Activated CD8-positive, alpha-beta memory T cell treated with anti-CD3 and anti-CD28 coated beads for 24 hours (primary cell): Measurements from ENCODE around the gene HOXA10.

ENCODE experiments used
- DNase-seq: peaks from one replicate; pipeline ENCODE4 v3.0.0-alpha.2; 2020

HOXA10 gene

DNA sequence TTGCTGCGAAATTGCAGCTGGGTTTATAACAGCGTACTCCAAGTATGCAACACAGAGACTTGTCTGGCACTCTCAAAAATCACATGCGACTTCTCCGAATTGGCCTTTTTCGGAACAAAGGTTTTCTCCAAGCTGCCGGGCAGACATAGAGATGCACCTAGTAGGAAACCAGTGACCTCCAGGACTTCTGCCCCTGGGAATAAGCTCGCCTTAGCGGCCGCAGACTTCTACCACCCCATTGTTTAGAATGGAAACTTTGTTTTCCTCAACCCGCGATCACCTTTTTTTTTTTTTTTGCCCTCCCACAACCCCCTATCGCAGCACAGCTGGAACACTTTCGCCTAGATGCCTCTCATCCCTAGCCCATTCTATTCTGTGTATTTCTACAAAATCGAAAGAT lies 4.9 kb upstream of the HOXA10 start:
- no peak for DNase-seq

DNA sequence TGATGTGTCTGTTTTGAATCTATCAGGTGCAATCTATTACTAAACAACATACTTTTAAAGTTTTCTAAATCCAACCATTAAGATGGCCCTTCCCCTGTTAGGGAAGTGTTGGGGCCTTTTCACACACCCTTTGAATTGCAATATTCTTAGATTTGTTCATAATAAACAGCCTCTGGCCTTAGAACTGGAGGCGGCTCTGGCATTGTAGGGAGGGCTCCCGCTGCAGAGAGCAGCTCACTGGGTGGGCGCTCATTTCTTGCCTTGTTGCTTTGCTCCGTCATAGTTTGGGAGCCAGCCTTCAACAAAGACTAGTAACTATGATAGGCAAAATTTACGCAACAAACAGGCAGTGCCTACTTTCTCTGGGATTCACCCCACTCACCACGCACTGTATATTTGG lies 4.2 kb upstream of the HOXA10 start:
- DNase-seq = no peak

DNA sequence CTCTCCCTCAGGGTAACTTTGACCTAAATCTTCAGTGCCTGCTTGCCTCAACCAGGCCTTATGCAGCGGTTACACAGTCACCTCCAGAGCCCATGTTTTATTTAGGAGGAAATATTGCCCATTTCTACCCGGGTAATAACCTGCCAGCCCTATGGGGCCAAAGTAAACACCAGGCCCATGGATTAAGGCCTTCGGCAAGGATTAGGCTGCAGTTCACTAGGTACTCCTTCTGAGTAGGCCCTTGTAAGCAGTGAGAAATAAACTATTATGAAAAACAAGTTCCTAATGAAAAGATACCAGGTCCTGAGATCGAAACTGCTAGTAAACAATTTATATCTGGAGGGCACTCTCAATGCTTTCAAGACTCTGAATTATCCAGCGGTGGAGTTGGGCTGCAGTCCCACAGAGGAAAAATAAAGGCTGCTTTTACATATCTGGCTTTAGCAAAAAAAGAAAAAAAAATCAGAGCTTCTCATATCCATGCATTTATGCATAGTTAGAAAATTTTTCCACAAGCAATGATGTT lies 3.7 kb upstream of the HOXA10 start:
- DNase-seq = no peak

DNA sequence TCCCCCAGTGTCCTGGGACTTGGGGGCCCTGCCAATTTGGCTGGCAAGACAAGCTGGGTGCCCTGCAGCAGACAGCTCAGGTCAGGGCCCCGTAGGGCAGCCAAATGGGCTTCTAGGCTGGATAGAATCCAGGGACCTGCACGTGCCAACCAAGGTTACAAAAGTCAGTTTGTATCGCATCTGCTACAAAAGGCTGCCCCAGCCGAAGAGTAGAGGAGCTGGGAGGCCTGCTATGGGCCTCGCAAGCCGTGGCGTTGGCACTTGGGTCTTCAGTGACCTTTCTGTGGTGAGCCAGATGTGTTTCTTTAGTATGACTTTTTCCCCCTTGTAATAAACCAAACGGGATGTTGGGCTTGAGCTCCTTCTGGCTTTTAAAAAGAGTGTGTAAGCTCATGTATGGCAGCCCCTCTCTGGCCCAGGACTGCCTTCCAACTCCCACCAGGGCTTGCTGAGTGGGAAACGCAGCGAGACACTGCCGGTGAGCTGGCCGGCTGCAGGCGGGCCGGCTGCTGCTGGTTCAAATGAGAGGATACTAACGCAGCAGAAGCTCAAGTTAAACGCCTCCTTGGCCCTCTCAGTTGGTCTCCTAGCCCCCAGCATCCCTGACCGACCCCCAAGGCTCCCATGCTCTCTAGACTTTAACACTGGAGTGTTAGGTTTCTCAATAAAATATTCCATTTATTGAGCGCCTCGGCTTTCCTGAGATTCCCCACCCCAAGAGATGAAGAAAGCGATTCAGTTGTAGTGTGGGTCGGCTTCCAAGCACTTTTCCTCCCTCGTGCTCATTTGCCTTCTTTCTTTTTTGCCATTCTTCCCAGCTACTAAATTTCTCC lies 3.1 kb upstream of the HOXA10 start:
- no peak for DNase-seq

DNA sequence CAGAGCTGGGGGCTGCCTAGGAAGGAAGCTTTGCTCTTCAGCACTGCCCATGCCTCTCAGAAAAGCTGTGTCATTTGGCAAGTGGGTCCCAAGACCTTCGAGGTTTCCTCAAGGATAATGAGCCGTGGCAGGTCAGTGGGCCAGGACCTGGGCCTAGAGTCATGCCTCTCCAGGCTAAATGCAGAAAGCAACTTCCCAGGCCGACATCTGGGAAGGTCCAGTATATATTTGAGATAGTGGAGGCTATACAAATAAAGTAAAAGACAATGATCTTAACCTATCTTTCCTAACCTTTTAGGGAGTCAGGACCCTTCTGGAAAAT lies 2.4 kb upstream of the HOXA10 start:
- peak; percentile 49 for DNase-seq

DNA sequence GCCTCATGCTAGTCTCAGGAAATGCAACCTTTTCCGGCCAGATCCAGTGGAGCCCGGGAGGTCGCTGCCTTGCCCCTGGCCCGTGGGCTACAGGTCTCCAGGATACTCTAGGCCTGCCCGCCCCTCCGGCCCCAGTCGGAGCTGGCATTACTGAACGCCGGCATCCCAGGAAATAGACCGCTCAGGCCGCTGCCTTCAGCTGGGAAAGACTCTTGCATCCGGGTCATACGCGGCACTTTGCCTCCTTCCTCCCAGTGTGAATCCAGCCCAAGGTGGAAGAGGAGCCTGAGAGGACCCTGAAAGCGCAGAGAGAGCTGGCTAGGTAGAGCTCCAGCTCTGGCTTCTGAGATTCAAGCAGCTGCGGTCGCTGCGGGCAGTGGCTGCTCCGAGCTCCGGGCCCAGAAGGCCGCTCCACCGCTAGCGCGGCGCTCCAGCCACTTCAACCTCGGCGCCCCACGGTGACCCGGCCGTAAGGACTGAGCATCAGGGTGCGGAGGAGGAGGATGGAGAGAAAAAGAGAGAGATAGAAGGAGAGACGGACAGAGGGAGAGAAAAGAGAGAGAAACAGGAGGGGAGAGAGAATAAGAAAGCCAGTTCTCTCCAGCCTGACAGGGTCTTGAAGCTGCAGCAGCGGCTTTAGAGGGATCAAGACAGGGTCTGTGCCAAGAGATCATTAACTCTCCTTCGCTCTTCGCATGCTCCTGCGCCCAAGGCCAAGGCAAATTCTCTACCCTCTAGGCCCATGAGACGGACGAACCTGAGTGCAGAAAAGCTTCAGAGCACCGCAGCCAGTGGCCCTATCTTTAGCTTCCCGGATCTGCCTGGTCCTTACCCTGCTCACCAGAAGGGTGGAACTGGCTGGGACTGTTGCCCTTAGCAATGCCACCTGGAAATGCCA lies 1.8 kb upstream of the HOXA10 start:
- no peak for DNase-seq

DNA sequence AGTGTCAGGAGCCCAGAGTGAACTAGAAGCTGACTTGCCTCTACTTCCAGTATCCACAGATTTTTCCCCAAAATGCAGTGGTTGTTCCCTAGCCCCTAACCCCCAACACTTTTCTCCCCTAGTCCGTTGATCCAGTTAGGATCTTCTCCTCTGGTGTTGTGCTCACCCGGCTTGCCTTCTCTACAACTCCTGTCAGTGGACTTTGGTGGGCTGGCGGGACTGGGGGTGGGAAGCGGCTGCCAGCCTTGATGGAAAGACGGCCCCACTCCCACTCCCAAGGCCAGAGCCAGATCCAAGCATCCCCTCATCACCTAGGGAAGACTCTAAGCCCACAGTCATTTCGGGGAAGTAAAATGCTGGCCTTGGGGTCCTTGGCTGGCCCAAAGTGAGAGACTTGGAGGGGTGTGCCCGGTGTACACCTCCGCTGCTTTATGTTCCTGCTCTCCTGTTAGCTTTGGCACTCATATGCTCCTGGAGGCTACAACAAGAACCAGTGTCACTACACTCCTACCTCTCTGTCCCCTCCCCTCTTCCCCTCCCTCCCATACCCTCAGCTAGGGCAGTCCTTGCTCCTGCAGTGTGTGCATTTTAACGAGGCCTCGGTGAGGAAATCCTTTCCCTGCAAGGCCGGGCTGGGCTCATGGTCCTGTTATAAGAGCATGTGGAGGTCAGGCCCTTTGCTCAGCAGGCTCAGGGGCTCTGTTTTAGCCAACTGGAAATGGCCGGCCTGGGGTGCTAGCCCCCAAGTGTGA lies 930 bp upstream of the HOXA10 start:
- peak; percentile 50 for DNase-seq

DNA sequence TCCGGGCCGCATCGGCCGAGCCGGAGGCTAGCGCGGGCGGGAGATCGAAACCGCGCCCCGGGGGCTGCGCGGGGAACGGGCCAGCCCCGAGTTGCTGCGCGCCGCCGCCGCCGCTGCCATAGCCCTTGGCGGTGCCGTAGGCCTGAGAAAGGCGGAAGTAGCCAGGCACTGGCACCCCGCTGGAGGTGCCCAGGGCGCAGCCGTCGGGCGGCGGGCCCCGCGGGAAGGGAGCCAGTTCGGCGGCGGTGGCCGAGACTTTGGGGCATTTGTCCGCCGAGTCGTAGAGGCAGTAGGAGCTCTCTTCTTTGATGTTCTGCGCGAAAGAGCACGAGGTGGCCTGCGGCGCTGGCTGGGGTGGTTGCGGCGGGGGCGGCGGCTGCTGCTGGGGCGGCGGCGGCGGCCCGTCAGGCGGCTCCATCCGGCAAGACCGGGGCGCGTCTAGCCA lies 587 bp downstream of the HOXA10 start:
- DNase-seq = peak; percentile 72

DNA sequence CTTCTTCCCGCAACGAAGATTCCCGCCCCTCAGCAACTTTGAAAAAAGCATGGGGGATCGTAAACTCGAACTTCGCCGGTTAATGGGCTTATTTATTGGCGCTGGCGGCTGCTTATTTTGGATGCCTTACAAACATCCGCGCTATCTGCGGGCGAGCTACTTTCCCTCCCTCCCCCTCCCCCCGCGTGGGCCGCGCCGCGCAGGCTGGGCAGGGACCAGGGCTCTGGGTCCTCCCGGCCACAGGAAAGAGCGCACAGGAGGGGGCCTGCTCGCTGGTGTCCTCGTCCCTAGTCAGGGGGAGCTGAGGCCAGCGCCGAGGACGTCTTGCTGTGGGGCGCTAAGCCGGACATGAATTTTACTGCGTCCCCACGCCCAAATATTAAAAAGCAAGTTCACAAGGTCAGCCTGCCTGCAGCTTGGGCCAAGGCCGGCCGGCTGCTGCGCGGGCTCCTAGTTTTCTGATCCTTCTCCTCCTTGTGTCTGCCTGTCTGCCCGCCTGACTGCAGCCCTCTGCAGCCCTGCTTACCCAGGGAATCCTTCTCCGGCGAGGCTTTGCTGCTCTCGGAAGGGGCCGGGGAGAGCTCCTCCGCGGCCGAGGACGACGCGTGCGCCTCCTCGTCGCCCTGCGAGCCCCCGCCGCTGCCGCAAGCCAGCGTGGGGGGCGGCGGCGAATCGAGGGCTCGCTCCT lies 1.2 kb downstream of the HOXA10 start:
- peak; percentile 68 for DNase-seq

DNA sequence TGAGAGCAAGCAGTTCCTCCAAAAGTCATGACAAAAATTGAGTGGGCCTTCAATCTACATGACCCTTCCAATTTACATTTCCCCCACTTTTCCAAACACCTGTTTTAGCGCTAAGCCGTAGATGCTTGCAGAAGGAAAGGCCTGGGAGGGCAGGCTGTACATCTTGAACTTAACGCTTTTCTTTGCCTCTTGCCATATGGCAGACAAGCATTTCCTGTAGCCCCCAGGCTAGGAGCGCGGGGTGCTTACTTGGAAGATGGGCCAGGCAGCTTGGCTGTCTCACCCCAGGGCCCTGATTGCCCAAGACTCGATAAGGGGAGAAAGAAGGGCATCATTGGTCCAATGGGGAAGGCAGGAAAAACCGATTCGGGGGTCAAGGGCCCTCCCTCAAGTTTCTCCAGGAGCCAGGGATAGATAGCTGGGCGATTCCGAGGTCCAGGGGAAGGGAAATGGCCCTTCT lies 1.8 kb downstream of the HOXA10 start:
- DNase-seq = peak; percentile 62

DNA sequence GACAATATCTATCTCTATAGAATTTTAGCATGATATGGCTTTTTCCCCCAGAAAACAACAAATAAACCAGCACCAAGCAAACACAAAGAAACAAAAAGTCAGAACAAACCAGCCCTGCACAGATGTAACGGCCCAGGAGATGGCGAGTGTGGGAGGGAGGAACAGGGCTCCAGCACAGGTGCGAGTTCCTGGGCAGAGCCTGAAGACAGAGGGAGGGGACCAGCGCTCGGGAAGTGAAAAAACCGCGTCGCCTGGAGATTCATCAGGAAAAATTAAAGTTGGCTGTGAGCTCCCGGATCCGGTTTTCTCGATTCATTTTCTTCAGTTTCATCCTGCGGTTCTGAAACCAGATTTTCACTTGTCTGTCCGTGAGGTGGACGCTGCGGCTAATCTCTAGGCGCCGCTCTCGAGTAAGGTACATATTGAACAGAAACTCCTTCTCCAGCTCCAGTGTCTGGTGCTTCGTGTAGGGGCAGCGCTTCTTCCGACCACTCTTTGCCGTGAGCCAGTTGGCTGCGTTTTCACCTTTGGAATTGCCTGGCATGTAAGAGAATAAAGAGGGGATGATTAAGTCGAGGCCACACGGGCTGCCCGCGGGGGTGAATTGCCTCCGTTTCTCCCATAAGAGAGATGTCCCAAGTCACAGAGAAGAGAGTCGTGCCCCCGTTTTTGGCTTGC lies 2.3 kb downstream of the HOXA10 start:
- DNase-seq = peak; percentile 61

DNA sequence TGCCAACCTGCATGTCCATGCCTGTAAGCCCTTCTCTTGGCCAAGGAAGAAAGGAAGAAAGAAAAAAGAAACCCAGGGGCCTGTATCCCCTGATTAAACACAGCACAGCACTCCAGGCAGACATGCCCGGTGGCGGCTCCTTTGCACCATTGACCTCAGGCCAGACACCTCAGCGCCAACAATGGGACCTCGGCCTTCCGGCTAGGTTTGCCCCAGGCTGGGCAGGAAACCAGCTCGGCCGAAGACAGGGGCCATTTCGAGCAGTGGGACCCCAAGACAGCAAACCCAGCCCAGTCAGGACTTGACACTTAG lies 2.8 kb downstream of the HOXA10 start:
- peak; percentile 57 for DNase-seq

DNA sequence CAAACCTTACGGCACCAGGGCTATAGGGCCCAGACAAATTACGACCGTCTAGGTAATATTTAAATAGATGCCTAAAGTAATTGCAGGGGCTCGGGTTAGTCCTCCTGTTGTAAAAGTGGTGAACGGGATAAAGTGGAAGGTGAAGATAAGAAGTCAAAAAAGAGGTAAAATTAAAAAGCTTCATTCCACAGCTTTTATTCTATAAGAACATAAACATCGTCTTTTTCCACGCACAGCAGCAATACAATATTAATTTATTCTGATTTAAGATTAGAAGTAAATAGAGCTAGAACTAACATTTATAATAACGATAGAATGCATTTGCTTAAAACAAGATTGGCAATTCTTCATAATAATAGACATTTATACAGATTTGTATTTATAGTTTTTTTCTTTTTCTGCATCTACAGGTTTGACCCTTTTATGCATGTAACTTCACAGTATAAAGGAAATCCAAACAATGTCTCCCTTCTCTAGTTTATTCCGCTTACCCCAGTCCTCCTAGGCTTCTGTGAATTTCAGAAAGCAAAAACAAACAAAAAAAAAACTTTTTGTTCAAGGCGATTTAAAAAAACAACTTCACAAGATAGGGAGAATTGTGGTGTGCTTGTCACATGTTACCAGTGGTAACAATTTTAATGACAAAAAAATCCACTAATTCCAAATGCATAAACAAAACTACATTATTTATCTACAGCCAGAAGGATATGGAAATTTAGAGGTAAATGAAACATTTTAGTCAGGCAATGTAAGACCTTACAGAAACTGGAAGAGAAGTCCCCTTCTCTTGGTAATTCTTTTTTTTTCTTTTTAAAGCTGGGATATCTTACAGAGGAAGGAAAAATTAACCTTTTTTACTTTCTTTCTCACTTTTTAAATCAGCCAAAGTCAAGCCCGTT lies 3.4 kb downstream of the HOXA10 start:
- peak; percentile 47 for DNase-seq

DNA sequence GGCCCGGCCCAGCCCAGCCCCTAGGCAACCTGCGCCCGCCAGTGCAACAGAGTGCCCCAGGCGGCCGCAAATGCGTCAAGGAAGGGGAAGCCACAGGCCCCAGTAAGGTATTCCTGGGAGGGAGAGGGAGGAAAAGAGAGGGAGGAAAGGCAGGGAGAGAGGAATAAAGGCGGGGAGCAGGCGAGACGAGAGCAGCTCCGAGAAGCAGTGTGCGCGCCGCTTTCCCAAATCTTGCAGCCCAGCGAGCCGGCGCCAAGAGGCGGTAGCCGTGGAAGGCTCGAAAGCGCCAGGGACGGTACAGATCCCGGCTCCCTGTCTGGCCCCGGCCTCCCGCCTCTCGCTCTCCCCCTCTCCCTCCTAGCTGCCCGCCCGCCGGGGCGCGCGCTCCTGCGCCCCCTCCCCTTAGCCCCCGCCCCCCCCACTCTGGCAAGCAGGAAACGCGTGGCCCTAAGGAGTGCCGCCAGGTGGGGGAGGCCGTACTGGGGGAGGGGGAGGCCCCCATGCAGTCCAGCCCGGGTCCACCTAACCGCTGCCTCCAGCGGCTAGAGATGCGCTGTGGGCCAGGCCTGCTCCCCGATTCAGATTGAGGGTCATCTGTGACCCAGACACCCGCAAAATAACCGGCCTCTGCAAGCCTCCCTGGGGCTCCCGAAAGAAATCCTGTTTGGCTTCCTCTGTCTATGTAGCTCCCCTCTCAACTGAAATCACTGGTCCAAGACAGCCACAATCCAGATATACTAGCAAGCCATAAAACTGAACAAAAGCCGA lies 4.3 kb downstream of the HOXA10 start:
- DNase-seq = no peak

DNA sequence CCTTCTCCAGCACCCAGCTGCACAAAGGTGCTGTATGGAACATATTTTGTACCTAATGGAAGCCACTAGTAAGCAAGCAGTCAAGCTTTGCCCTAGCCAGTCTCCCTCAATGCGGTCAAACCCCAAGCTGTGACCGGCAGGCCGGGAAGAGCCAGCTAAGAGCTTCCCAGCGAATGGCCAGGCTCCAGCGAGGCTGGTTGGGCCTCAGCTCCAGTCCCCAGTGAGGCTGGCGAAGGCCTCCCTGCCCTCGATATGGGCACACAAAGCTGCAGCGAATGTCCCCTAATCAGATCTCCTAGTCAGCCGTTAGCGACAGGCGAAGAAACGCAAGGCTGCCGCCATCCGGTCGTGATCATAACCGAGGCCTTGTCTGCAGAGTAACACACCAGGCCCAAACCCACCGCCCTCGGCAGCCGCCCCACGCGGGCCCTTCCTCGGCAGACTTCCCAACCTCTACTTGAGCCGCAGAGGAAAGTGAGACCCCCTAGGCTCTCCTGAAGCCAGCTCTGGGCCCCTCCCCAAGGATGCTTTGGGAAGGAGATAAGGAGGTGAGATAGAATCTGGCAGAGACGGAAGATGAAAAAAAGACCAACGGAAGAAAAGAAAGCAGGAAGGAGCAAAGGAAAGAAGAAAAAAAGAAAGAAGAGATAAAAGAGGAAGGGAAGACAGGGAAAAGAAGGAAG lies 5.7 kb downstream of the HOXA10 start:
- DNase-seq = peak; percentile 72

DNA sequence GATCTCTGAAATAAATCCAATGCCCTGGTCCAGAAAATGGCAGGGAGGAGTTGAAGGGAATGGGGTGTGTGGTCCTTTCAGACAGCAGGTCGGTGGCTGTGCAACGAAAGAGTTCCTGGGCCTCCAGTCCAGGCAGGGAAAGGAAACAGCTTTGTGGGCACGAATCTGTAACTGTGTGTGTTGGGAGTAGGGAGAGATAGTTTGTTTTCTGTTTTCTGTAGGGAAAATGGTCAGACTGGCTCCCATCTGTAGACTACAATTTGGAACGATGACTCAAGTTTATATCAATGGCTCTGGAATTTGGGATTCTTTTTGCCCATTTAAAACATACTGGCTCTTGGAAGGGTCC lies 6.2 kb downstream of the HOXA10 start:
- no peak for DNase-seq

DNA sequence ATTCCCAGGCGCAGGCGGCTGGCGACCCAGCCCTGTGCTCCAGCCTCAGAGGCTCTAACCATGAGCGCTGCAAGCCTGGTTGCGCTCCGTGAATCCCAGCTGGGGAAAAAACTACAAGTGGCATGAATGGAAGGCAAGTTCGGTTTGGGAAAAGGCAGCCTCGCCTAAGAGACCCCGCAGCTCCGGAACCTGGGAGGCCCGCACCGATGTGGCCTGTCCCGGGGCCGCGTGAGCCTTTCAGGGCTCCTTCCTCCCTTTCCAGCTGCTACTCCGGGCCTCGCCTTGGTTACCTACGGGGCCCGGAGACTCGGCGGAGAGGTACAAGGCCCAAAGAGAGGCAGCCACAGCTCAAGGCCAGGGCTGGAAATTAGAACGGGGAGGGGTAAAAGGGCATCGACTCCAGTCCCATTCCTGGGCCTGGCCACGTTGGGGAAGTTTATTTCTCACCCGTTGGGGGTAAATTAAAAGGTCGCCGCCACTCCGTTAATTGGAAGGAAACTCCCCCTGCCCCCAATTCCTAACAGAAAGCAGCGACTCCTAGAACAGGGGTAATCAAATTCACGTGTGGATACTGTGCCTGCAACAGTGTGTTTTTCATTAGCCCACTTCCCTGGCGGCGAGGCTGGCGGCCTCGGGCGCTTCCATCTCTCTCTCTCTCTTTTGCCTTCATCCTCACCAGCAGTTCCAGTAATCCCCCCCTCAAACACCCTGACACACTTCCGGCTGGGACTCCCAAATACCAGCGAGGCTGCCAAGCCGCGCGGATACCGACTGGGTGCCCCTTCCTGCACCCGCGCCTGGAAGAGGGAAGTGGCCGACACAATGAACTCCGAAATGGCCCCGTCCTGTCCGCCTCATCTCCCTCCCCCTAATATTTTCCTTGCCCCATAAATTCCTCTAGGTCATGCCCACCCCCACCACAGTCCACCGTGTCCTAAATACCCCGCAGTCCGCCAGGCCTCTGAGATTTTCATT lies 7.3 kb downstream of the HOXA10 start:
- DNase-seq = no peak

DNA sequence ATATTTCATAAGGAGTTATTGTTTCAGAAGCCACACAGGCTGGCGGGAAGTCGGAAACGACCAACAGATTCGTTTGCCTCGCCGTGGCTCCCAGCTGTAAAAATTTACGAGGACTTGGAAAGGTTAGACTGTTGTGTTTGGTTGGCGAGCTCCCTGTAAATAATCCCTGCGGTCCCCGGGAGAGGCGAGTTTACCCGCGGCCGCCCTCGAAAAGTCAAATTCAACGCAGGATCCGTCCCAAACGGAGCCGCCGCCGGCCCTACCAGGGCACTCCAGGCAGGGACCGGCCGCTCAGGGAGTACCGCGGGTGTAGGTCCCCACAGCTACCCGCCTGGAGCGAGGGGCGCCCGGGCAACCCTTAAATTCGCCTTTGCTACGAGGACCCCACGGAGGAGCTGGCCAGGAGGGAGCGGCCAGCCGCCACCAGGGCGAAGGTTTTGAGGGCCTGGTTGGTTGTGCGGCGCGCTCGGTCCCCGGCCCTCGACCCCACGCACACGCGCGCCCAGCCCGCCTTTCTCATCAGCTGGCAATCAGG lies 8.1 kb downstream of the HOXA10 start:
- DNase-seq = no peak
